Mesothelial cell of epicardium (in vitro differentiated cells): ENCODE data around the gene ALG8. TPM values are rescaled to one million over a fixed set of nuclear protein-coding genes. Genes with fewer than 3 reads are reported as not detected.

Experiments used
- DNase-seq, 2 experiments: peaks; one replicate each; pipeline ENCODE4 v3.0.0; 2021; ENCODE audit warnings: low spot score in 2 of 2; ENCODE audit not compliant: unreplicated experiment in 2 of 2
- H3K27ac Mint-ChIP-seq: 2 replicates; pipeline ENCODE4 v1.8.0; 2021; ENCODE audit warnings: mixed read lengths
- H3K27me3 Mint-ChIP-seq: 2 replicates; pipeline ENCODE4 v1.8.0; 2021; ENCODE audit warnings: low read depth, mixed read lengths
- H3K36me3 Mint-ChIP-seq: 2 replicates; pipeline ENCODE4 v1.8.0; 2021; ENCODE audit warnings: mixed read lengths
- H3K4me1 Mint-ChIP-seq: 2 replicates; pipeline ENCODE4 v1.8.0; 2021; ENCODE audit warnings: mixed read lengths
- H3K4me3 Mint-ChIP-seq: 2 replicates; pipeline ENCODE4 v1.8.0; 2021; ENCODE audit warnings: mild to moderate bottlenecking, moderate library complexity, mixed read lengths
- H3K9me3 Mint-ChIP-seq: 2 replicates; pipeline ENCODE4 v1.8.0; 2021; ENCODE audit warnings: mixed read lengths
- CTCF ChIP-seq: fragments of 200-600 bp; sonication (generic); IDR thresholded peaks from one replicate; pipeline ENCODE4 v1.5.0; 2021; ENCODE audit warnings: antibody characterized with exemption; ENCODE audit not compliant: unreplicated experiment
- total RNA-seq: library from RNA; stranded (reverse); gene quantifications from 3 replicates; pipeline ENCODE4 v1.2.1, GENCODE V29; 2021

ALG8 gene
- total RNA-seq, 1 donor from 2014 or later, result 63.0 TPM

GRCh38 chr11:78065203-78065602, 74.2 kb downstream of the ALG8 start:
- TF ChIP-seq CTCF, result no peak
- no peak for DNase-seq
- Mint-ChIP-seq H3K27ac (no peak overlapping the region), H3K27me3 (no peaks in the 10 kb centered on the region), H3K4me1 (peaks cover 9% of the 10 kb centered on the region), H3K9me3 (peaks cover 5% of the 10 kb centered on the region), H3K36me3 (peaks cover 12% of the 10 kb centered on the region), H3K4me3 (no peak overlapping the region)

DNA sequence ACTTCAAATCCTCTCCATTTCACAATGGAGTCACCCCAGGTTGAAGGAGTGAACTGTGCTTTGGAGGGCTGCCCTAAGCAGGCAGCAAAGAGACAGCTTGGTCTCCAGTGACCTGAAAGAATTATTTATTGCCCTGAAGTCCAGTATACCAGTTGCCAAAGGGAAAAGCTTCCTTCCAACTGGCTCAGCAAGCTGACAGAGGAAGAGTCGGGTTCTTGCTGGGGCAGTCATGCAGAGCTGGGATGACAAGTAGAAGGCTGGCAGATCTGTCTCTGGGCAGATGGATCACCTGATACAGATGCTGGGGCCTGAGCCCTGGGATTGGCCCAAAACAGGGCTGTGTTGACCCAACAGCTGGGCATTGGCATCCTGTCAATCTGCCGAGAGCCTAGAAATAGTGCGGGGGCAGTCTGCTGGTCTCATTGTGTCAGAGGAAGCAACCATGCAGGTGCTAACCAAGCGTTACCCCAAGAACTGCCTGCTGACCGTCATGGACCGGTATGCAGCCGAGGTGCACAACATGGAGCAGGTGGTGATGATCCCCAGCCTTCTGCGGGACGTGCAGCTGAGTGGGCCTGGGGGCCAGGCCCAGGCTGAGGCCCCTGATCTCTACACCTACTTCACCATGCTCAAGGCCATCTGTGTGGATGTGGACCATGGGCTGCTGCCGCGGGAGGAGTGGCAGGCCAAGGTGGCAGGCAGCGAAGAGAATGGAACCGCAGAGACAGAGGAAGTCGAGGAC, 75.8 kb downstream of the ALG8 start, which contains the start of gene THRSP:
THRSP (plus strand) TSS at position 422 of the 742 bp plus-strand sequence; CDS start at position 443, 21 bp downstream.
- no peak within 1 kb of the TSS for H3K27ac Mint-ChIP-seq
- no peak within 1 kb of the TSS for H3K4me3 Mint-ChIP-seq
- peaks cover 6% of the 10 kb centered on the region for H3K4me1 Mint-ChIP-seq
- peaks cover 5% of the 10 kb centered on the region for H3K9me3 Mint-ChIP-seq
- H3K27me3 Mint-ChIP-seq, result no peaks in the 10 kb centered on the region
- no peak for TF ChIP-seq CTCF
- DNase-seq, result no peak
- peaks cover 9% of the 10 kb centered on the region for H3K36me3 Mint-ChIP-seq

- H3K27me3 Mint-ChIP-seq, result no peaks in the 10 kb centered on the region
- peaks cover 6% of the 10 kb centered on the region for H3K4me1 Mint-ChIP-seq
- peaks cover 5% of the 10 kb centered on the region for H3K36me3 Mint-ChIP-seq
- no peak for TF ChIP-seq CTCF
- H3K27ac Mint-ChIP-seq, result no peak overlapping the region
- peaks cover 4% of the 10 kb centered on the region for H3K9me3 Mint-ChIP-seq
- no peak overlapping the region for H3K4me3 Mint-ChIP-seq
- DNase-seq, result no peak
Measured at GRCh38 chr11:78062671-78063070, 76.8 kb downstream of the ALG8 start.

GRCh38 chr11:78061921-78062311, 77.5 kb downstream of the ALG8 start:
- peak in 1 of 2 experiments; percentile 50 for DNase-seq

DNA sequence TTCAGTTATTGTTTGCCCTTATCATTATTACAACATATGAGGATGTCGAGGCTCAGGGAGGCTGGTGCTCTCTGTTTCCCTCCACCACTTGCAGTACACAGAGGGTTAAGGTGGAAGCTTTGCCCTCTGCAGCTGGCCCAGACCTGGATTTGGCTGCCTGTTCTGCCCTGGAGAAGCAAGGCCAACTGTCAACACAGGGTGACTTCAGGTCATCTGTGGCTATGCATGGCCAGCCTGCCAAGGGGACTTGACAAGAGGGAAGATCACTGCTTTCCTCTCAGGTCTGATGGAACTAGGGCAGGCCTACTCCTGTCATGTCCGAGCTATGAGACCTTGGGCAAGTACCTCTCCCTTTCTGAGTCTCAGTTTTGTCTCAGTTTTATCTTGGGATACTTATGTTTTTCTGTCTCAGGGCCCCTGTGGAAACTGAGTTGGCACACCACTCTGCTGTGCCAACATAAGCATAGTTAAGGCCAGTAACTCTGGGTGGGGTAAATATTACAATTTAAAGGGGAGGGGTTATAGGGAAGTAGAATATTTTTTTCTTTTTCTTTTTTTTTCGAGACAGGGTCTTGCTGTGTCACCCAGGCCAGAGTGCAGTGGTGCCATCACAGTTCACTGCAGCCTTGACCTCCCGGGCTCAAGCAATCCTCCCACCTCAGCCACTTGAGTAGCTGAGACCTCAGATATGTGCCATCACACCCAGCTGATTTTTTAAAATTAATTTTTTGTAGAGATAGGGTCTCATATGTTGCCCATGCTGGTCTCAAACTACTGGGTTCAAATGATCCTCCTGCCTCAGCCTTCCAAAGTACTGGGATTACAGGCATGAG, 78.1 kb downstream of the ALG8 start:
- H3K4me1 Mint-ChIP-seq, result peaks cover 6% of the 10 kb centered on the region
- no peak for DNase-seq
- peak overlapping the region; percentile 85 for H3K27ac Mint-ChIP-seq
- H3K36me3 Mint-ChIP-seq, result no peaks in the 10 kb centered on the region
- H3K27me3 Mint-ChIP-seq, result no peaks in the 10 kb centered on the region
- no peaks in the 10 kb centered on the region for H3K9me3 Mint-ChIP-seq
- TF ChIP-seq CTCF, result no peak
- no peak overlapping the region for H3K4me3 Mint-ChIP-seq

More at GRCh38 chr11:78061921-78062311, 77.5 kb downstream of the ALG8 start:
- H3K27ac Mint-ChIP-seq, result peak overlapping the region; percentile 85
- TF ChIP-seq CTCF, result no peak
- H3K27me3 Mint-ChIP-seq, result no peaks in the 10 kb centered on the region
- no peaks in the 10 kb centered on the region for H3K9me3 Mint-ChIP-seq
- H3K36me3 Mint-ChIP-seq, result no peaks in the 10 kb centered on the region
- H3K4me3 Mint-ChIP-seq, result no peak overlapping the region
- H3K4me1 Mint-ChIP-seq, result peaks cover 6% of the 10 kb centered on the region
